H1 (cell line): ENCODE results near the gene PID1. TPM values are rescaled to one million over a fixed set of nuclear protein-coding genes. Genes with fewer than 3 reads are reported as not detected.

Source experiments
- PHF8 ChIP-seq: fragments of 200-600 bp; sonication (generic); conservative IDR thresholded peaks from 2 replicates; pipeline ENCODE4 v1.7.1; 2012; ENCODE audit warnings: low read depth, mild to moderate bottlenecking, inconsistent platforms, low read length, moderate library complexity
- polyA plus RNA-seq, 7 experiments: library from polyadenylated mRNA; depleted of rRNA in 3 of 7; stranded (reverse) in 5 of 7; unstranded in 2 of 7; fragments of >200 nt in 5 of 7; fragments of 200-250 nt in 2 of 7; gene quantifications; 1 replicate in 5 of 7; 2 replicates in 1 of 7; 4 replicates in 1 of 7; pipeline versions ENCODE4 v1.2.1 to v1.2.3, GENCODE V29; 2011 to 2013; ENCODE audit warnings: missing spikeins in 2 of 7, mixed read lengths in 2 of 7
- total RNA-seq: library from RNA; stranded (reverse); fragmentation: NEBNext Ultra II Directional; extraction: Animal tissue kit (Norgen Biotek cat#: 25700); gene quantifications from 2 replicates; pipeline ENCODE4 v1.2.1, GENCODE V29; 2021
- TF ChIP-seq, protein P1 (sequence below): fragments of 300-600 bp; sonication (generic); IDR thresholded peaks from 2 replicates; pipeline ENCODE4 v1.7.1; 2012; ENCODE audit warnings: low read length, moderate library complexity, mild to moderate bottlenecking, inconsistent platforms; ENCODE audit not compliant: insufficient replicate concordance

PID1 gene
- total and polyA plus RNA-seq, 2 of the 8 experiments (the other 6 are each of a cell fraction or from before 2014, with no cell fraction given), result 1.5 to 3.3 TPM

DNA sequence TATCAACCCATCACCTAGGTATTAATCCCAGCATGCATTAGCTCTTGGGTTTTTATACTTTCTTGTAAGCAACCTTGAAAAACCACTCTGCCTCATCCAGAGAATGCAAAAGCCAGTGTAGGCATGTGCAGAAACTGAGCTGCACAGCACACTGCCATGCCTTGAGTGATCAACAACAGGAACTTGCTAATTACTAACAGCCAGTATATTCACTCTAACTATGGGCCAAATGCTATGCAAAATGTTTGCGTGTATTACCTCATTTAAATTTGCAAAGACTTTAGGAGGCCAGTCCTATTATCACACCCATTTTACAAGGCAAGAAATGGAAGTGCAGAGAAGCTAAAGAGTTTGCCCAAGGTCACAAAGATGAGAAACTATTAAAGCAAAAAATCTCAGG, 169.8 kb downstream of the PID1 start (continued):
- TF ChIP-seq, protein P1, sequence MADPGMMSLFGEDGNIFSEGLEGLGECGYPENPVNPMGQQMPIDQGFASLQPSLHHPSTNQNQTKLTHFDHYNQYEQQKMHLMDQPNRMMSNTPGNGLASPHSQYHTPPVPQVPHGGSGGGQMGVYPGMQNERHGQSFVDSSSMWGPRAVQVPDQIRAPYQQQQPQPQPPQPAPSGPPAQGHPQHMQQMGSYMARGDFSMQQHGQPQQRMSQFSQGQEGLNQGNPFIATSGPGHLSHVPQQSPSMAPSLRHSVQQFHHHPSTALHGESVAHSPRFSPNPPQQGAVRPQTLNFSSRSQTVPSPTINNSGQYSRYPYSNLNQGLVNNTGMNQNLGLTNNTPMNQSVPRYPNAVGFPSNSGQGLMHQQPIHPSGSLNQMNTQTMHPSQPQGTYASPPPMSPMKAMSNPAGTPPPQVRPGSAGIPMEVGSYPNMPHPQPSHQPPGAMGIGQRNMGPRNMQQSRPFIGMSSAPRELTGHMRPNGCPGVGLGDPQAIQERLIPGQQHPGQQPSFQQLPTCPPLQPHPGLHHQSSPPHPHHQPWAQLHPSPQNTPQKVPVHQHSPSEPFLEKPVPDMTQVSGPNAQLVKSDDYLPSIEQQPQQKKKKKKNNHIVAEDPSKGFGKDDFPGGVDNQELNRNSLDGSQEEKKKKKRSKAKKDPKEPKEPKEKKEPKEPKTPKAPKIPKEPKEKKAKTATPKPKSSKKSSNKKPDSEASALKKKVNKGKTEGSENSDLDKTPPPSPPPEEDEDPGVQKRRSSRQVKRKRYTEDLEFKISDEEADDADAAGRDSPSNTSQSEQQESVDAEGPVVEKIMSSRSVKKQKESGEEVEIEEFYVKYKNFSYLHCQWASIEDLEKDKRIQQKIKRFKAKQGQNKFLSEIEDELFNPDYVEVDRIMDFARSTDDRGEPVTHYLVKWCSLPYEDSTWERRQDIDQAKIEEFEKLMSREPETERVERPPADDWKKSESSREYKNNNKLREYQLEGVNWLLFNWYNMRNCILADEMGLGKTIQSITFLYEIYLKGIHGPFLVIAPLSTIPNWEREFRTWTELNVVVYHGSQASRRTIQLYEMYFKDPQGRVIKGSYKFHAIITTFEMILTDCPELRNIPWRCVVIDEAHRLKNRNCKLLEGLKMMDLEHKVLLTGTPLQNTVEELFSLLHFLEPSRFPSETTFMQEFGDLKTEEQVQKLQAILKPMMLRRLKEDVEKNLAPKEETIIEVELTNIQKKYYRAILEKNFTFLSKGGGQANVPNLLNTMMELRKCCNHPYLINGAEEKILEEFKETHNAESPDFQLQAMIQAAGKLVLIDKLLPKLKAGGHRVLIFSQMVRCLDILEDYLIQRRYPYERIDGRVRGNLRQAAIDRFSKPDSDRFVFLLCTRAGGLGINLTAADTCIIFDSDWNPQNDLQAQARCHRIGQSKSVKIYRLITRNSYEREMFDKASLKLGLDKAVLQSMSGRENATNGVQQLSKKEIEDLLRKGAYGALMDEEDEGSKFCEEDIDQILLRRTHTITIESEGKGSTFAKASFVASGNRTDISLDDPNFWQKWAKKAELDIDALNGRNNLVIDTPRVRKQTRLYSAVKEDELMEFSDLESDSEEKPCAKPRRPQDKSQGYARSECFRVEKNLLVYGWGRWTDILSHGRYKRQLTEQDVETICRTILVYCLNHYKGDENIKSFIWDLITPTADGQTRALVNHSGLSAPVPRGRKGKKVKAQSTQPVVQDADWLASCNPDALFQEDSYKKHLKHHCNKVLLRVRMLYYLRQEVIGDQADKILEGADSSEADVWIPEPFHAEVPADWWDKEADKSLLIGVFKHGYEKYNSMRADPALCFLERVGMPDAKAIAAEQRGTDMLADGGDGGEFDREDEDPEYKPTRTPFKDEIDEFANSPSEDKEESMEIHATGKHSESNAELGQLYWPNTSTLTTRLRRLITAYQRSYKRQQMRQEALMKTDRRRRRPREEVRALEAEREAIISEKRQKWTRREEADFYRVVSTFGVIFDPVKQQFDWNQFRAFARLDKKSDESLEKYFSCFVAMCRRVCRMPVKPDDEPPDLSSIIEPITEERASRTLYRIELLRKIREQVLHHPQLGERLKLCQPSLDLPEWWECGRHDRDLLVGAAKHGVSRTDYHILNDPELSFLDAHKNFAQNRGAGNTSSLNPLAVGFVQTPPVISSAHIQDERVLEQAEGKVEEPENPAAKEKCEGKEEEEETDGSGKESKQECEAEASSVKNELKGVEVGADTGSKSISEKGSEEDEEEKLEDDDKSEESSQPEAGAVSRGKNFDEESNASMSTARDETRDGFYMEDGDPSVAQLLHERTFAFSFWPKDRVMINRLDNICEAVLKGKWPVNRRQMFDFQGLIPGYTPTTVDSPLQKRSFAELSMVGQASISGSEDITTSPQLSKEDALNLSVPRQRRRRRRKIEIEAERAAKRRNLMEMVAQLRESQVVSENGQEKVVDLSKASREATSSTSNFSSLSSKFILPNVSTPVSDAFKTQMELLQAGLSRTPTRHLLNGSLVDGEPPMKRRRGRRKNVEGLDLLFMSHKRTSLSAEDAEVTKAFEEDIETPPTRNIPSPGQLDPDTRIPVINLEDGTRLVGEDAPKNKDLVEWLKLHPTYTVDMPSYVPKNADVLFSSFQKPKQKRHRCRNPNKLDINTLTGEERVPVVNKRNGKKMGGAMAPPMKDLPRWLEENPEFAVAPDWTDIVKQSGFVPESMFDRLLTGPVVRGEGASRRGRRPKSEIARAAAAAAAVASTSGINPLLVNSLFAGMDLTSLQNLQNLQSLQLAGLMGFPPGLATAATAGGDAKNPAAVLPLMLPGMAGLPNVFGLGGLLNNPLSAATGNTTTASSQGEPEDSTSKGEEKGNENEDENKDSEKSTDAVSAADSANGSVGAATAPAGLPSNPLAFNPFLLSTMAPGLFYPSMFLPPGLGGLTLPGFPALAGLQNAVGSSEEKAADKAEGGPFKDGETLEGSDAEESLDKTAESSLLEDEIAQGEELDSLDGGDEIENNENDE, result no peak
- TF ChIP-seq PHF8, result no peak
- TF ChIP-seq, all 59 proteins: peak for 0
